ENCODE results near the gene LRRC28. TPM values are rescaled to one million over a fixed set of nuclear protein-coding genes. Genes with fewer than 3 reads are reported as not detected.
A peak's percentile ranks its signal among the peaks of the same experiment; 100 is the strongest.

The LRRC28 gene
- total and polyA plus RNA-seq, 4 donors = 7.7 to 66.1 (median 13.0) TPM

DNA sequence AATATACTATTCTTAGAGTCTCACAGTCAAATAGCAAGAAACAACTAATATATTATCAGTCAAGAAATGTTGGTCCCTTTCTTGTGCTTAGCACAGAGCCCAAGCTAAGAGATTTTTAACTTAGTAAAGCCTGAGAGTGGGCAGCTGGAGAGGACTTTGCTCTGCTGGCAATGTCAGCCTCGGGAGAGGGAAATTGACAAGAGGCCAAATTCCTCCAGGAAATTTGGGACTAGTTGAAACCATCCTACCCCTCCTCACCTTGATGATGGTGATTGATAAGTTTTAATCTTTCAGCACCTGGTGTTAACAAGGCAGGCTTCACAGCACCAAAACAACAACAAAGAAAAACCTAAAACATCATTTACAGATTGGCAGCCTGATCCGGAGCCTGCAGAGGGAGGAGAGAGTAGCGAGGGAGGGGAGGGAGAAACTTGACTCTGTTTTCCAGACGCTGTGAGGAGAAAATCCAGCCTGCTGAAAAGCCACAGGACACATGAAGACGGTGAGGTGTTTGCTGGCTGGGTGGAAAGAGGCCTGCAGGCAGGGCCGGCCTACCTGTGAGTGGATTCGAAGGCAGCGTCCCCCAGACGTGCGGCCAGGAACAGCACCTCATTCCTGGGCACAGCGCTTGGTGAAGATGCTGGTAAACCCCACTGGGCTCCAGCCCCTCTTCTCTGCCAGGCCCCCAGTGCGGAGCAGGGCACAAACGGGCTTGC lies 150.9 kb downstream of the LRRC28 start:
- Histone ChIP-seq H3K27ac (ENCODE audit: low read depth in 1 of 2, low read length in 1 of 2) (peak overlapping the region in 1 of 2 donors; percentile 23), H3K4me3 (no peak overlapping the region), H3K4me1 (ENCODE audit: control insufficient read depth in 5 of 5, insufficient read depth in 5 of 5, low read length in 5 of 5) (peaks cover 1 to 21% (median 6%) of the 10 kb centered on the region in 5 donors), H3K27me3 (ENCODE audit: control insufficient read depth in 3 of 3, insufficient read depth in 3 of 3, low read length in 2 of 3) (no peaks in the 10 kb centered on the region), H3K9ac (ENCODE audit: insufficient read depth in 1 of 2, low read length in 2 of 2) (no peak overlapping the region), H3K36me3 (ENCODE audit: control insufficient read depth in 4 of 4, insufficient read depth in 4 of 4, low read length in 4 of 4) (no peaks in the 10 kb centered on the region), H3K9me3 (ENCODE audit: control insufficient read depth in 4 of 4, insufficient read depth in 3 of 4, low read length in 3 of 4) (no peaks in the 10 kb centered on the region)
- DNase-seq = peak; percentile 35 to 81 (median 71)
- WGBS, 2 donors = 83% methylated on average over 13 of the region's 13 CpGs
- no peak for ATAC-seq (ENCODE audit: insufficient read depth, low FRiP score)
- TF ChIP-seq, protein P1, sequence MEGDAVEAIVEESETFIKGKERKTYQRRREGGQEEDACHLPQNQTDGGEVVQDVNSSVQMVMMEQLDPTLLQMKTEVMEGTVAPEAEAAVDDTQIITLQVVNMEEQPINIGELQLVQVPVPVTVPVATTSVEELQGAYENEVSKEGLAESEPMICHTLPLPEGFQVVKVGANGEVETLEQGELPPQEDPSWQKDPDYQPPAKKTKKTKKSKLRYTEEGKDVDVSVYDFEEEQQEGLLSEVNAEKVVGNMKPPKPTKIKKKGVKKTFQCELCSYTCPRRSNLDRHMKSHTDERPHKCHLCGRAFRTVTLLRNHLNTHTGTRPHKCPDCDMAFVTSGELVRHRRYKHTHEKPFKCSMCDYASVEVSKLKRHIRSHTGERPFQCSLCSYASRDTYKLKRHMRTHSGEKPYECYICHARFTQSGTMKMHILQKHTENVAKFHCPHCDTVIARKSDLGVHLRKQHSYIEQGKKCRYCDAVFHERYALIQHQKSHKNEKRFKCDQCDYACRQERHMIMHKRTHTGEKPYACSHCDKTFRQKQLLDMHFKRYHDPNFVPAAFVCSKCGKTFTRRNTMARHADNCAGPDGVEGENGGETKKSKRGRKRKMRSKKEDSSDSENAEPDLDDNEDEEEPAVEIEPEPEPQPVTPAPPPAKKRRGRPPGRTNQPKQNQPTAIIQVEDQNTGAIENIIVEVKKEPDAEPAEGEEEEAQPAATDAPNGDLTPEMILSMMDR (IDR thresholded peaks at IDR 0.05; ENCODE audit: control extremely low read depth, extremely low read depth) = no peak

- 90% methylated on average over 11 of the region's 11 CpGs for WGBS, 2 donors
- TF ChIP-seq, protein P1 (IDR thresholded peaks at IDR 0.05; ENCODE audit: control extremely low read depth, extremely low read depth) = no peak
- H3K9ac ChIP-seq (ENCODE audit: insufficient read depth in 1 of 2, low read length in 2 of 2) = no peak overlapping the region
- peaks cover 3 to 33% (median 12%) of the 10 kb centered on the region in 5 donors for H3K4me1 ChIP-seq (ENCODE audit: control insufficient read depth in 5 of 5, insufficient read depth in 5 of 5, low read length in 5 of 5)
- DNase-seq (no peak), ATAC-seq (ENCODE audit: insufficient read depth, low FRiP score) (no peak)
- no peak overlapping the region for H3K27ac ChIP-seq (ENCODE audit: low read depth in 1 of 2, low read length in 1 of 2)
- H3K27me3 ChIP-seq (ENCODE audit: control insufficient read depth in 3 of 3, insufficient read depth in 3 of 3, low read length in 2 of 3) = no peaks in the 10 kb centered on the region
- no peaks in the 10 kb centered on the region for H3K36me3 ChIP-seq (ENCODE audit: control insufficient read depth in 4 of 4, insufficient read depth in 4 of 4, low read length in 4 of 4)
- H3K4me3 ChIP-seq = no peak overlapping the region
- no peaks in the 10 kb centered on the region for H3K9me3 ChIP-seq (ENCODE audit: control insufficient read depth in 4 of 4, insufficient read depth in 3 of 4, low read length in 3 of 4)
Observed at GRCh38 chr15:99403597-99403996, 152.3 kb downstream of the LRRC28 start.

GRCh38 chr15:99404454-99404853 lies 153.2 kb downstream of the LRRC28 start:
- Histone ChIP-seq H3K36me3 (ENCODE audit: control insufficient read depth in 4 of 4, insufficient read depth in 4 of 4, low read length in 4 of 4) (no peaks in the 10 kb centered on the region), H3K27ac (ENCODE audit: low read depth in 1 of 2, low read length in 1 of 2) (no peak overlapping the region), H3K9ac (ENCODE audit: insufficient read depth in 1 of 2, low read length in 2 of 2) (no peak overlapping the region), H3K4me3 (no peak overlapping the region), H3K9me3 (ENCODE audit: control insufficient read depth in 4 of 4, insufficient read depth in 3 of 4, low read length in 3 of 4) (no peaks in the 10 kb centered on the region), H3K4me1 (ENCODE audit: control insufficient read depth in 5 of 5, insufficient read depth in 5 of 5, low read length in 5 of 5) (peaks cover 3 to 35% (median 12%) of the 10 kb centered on the region in 5 donors), H3K27me3 (ENCODE audit: control insufficient read depth in 3 of 3, insufficient read depth in 3 of 3, low read length in 2 of 3) (no peaks in the 10 kb centered on the region)
- DNase-seq (no peak), ATAC-seq (ENCODE audit: insufficient read depth, low FRiP score) (no peak)
- 84 to 85% methylated on average over 16 of the region's 16 CpGs for WGBS, 2 donors
- TF ChIP-seq, protein P1 (IDR thresholded peaks at IDR 0.05; ENCODE audit: control extremely low read depth, extremely low read depth) = no peak
